ENCODE results near the gene INPP5D. TPM values are rescaled to one million over a fixed set of nuclear protein-coding genes. Genes with fewer than 3 reads are reported as not detected.
A peak's percentile ranks its signal among the peaks of the same experiment; 100 is the strongest.
"Not testable (repeated sequence)": the region's sequence is repeated elsewhere in the genome, so short reads cannot be mapped to it uniquely, and the experiment has no call there.

INPP5D gene
- total RNA-seq, 1 donor from 2014 or later = 6.2 TPM

DNA sequence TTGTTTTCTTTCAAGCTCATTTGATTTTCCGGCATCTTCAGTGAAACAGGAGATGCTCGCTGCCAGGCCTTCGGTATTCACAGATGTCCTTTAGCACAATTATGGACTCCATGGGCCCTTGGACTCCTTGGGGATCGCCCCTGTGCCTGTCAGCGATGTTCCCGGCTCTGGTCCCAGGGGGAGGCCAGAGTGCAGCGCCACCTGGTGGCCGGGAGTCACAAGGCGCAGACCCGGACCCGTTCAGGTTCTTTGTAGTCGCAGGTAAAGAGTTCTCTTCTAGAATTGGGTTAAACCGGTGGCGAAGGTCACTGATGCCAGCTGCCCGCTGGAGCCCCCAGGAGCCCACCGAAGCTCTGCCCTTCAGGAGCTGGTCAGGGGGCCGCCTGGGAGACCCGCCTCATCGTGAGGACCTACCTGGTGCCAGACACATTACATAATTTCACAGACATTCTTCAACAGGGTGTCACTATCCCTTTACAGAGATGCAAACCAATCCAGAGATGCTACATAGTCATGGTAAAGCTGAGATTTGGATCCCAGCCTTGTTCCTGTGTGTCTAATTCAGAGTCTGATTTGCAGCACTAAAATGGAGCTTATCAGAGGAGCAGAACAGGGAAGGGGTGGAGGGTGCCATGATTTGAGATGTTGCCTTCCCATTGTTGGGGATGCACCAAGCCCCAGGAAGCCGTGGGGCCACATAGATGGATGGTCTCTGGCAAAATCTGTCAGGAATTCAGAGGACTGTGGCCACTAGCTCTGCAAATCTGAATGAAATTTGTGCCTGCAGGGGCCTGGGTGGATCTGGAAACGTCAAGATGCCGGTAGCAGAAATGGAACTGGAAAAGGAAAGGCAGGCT, 6.0 kb upstream of the INPP5D start:
- ATAC-seq = no peak

DNA sequence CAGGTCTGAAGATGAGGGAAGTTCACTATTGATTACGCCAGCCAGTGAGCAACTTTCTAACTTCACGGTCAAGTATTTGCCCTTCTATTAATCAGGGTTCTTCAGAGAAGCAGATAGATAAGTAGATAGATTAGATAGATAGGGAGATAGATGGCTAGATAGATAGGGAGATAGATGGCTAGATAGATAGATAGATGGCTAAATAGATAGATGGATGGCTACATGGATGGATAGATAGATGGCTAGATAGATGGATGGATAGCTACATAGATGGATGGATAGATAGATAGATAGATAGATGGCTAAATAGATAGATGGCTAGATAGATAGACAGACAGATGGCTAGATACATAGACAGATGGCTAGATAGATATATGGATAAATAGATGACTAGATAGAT, 4.8 kb upstream of the INPP5D start:
- ATAC-seq = no peak

DNA sequence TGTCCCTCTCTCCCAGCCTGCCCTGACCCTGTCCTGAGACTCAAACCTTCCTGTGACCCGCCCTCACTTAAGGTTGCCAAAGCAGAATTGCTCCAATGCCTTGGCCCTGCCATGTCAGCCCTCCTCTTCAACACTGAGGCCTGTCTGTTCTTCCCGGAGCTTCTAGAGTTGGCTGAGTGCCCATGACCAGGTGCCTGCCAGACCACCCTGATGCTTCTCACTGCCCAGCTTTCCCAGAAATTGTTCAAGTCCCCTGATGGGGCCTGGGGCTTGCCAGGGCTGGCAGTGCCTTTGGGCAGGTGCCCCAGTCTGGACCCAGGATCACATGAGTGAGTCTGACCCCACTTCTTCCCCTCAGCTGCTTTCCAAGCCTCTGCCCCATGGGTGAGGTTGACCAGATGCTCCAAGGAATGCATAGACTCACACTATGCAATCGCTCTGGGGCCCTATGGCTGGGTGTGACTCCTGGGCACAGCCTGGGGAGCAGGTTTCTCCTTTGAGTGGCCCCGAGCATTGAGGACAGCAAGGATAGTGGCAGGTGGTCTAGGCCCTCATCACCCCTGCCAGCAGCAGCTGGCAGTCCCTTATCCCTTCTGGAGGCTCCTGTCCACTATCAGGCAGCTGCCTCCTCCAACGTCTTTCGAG, 3.1 kb upstream of the INPP5D start:
- no peak for ATAC-seq

DNA sequence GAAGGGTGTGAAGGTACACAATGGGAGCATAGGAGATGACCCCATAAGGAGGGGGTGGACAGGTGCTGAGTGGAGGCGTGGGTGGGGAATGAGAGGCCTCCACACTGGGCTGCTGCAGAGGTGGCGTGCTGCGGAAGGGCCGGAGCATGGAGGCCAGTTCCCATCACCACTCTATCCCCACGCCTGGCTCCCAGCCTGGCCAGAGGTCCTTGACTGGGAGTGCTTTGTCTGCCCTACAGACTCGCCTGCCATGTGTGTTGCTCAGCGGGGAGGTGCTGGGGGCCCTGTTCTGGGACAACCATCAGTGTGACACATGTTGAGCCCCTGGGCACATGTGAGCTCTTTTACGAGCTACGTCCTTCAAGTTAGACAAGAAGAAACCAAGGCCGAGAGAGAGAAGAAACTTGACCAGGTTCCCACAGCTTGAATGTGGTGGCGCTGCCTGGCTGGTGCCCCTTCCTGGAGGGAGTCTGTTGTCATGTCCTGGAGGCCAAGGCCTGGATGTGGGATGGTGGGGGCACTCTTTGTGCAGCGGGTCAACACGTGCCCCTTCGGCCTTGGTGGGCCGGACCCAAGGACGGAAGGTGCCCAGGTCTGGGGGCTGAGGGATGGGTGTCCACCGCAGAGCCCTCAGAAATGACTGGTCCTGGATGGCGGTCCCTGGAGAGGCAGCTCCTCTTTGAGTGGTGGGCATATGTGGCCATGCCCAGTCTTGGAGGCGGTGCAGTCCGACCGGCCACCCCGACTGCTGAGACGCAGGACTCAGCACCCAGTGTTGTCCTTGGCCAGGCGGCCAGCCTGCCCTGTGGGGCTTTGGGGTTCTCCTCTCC, 1.2 kb upstream of the INPP5D start:
- no peak for ATAC-seq

DNA sequence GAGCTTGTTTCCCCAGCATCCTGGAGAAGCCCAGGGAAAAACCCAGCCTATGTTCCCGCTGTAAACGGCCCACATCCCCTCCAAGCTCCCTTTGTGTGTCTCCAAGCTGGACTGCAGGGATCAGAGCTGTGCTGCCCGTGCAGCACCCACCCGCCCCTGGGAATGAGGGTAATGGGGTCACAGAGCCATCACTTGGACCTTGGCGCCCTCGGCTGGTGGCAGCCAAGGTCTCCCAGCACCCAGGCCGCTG, 670 bp upstream of the INPP5D start:
- ATAC-seq = no peak

DNA sequence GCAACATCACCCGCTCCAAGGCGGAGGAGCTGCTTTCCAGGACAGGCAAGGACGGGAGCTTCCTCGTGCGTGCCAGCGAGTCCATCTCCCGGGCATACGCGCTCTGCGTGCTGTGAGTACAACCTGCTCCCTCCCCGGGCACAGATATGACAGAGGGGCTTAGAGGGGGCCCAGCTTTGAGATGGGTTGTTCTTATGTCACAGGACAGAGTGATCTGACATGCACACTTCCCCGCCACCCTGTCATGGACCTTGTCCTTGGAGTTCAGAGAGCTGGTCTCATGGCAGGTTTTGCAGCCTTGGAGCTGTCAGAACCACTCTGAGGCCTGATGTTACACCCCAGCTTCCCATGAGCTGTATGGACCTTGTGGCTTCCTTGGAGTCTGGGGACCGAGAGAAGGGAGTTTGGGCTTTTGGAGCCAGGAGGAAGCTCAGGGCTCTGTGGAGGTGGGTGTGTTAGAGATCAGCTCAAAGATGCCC, 398 bp downstream of the INPP5D start:
- ATAC-seq = peak; percentile 2

DNA sequence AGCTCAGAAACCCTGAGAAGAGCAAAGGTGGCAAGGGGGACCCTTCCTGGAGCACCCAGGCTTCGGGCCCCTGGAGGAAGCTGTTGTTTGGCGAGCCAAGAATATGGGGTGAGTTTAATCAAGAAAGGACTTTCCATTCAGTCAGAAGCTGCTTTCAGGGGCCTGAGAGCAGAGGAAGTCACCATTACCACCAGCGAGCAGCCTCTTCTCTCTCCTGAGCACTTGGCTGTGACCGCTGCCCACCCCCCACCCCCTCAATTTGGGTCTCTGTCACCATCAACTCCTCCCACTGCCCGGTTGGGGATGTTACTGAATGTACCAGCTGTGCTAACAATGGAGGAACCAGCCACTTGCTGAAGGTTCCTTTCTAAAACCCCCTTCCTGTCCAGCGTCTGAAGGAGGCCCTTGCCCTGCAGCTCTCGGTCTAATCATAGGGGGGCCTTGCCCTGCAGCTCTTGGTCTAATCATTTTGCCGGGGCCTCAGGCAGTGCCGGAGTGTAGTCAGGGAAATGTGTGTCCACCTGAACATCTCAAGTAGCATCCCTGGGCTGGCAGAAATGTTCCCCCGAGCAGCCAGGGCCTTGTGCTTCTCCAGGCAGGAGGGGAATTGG, 943 bp downstream of the INPP5D start:
- no peak for ATAC-seq

DNA sequence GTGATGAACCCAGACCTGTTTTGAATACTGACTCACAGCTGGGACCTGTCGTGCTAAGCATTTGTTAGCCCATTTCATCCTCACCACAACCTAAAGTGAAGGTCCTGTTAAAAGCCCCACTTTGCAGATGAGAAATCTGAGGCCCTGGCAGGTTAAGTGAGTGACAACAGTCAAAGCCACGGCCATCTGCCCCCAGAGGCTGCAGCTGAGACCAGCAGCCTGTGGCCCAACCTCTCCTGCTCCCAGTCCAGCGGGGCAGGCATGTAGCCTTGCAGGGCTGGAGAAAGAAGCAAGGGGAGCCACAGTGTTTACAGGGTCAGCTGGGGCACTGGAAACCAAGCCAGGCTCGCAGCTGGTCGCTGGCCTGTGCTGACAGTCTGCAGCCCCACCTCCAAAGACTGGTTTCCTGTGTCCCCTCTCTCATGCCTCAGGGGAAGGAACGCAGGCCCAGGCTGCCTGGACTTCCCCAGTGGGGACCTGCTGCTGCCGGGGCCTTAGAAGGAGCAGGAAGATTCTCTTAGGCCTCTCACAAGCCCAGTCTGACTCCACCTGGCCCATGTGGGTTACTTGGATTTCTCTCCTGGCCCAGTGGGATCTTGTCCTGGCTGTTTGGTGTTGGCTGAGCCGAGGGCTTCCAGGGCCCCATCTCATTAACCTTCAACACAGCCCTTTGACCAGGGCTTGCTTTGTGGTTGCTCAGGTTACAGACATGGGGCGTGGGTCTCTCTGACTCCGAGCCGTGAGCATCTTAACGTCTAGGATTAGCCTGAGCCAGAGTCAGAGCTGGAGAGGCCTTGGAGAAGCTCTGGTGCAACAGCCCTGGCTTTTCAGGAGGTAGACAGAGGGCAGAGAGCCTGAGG, 1.7 kb downstream of the INPP5D start:
- no peak for ATAC-seq

DNA sequence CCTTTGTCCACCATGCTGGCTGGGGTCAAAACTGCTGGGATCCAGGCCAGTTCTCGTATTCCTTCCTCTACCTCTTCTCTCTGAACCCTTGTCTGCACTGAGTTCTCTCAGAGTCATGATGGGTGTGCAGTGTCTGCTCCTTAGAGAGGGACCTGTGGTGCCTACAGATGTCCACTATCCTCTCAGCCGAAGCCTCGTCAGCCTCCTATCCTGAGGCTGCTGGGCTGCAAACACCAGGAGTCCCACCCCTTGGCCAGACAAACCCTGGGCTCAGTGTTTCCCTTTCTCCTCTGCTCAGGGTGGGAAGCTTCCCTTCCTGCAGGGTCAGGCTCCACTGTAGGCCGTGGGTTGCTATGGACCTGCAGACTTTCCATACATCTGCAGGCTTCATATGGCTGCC, 2.3 kb downstream of the INPP5D start:
- no peak for ATAC-seq

DNA sequence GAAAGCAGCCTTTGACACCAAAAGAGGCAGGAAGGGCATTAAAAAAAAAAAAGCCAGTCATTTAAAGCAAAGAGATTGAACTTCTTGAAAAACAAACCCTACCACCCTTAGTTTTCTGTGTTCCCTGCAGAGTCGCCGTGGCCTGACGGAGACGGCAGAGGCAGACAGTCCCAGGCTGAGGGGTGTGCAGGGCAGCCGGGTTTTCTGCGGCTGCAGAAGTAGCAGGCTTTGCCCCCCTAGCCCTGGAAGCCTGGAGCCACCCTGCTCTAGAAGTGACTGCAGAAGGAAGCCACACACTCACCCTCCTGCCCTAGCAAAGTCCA, 2.8 kb downstream of the INPP5D start:
- ATAC-seq = no peak

DNA sequence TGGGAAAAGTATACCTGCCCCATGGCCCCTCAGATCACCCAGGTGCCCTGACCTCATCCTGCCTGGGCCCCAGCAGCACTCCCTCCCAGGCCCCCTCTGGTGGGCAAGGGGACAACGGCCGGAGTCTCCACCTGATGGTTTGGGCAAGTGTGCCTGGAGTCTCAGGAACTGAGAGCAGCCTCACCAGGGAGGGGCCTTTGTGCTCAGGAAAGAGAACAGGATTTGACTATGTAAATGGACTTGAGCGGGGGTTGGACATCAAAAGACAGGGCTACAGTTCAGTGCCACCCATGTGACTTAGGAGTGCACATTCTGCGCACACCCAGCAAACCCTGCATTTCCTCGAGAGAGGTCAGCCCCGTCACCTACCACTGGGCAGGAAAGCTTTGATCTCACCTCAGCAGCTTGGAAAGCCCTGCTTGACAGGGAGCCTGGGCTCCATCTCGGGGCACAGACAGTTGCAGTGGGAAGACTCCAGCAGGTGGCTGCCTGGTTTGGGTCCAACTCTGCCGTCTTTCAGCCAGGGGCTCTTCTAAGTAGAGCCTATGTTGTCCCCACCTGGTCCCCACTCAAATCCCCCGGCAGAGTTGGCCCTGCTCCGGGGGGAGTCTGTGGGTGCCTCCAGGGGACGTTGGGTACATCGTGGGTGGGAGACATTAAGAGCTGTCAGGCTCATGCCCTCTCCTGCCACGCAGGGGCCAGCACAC, 3.3 kb downstream of the INPP5D start:
- ATAC-seq = peak; percentile 11

DNA sequence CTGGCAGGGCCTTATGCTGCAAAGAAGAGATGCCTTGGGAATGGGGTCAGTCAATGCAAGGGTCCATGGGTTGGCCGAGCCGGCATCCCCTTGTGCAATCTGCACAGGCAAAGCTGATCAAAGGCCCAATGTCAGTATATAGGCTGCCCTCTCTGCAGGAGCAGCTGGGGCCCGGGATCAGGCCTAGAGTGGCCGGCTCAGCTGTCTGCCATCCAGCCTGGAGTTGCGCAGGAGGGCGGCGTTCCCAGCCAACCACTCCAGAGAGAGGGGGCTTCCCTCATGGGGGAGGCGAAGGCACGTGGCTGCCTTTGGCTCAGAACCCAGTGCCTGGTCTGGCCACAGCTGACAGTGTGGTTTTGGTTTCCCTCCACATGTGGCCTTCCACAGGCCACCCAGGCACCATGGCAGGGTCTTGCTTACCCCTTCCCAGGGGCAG, 3.9 kb downstream of the INPP5D start:
- ATAC-seq = no peak

DNA sequence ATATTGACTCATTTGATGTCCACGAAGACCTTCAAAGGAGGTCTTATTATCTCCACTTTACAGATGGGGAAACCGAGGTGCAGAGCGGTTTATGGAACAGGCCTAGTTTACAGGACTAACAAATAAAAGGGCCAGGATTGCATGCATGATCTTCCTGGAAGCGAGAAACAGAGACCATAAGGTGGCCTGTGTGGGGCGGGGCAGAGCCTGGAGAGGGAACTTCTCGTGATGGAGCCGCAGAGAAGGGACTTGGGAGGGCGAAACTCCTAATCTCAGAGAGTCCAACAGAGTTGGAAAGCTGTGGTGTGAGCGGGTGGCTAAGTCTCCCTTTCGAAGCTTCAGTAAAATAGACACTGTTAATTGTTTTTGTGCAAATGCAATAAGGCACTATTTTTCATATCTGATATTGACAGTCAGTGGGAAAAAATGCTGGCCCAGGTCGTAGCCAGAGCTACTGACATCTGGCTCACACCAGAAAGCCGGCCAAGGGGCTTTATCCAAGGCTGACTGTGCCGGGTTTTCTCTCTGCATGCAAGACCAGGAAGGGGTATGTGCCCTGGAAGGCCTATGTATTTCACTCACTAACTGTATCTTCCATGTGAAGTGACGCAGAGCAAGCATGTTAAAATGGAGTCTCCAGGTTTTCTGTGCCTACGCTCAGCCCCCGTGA, 4.5 kb downstream of the INPP5D start:
- ATAC-seq = no peak

DNA sequence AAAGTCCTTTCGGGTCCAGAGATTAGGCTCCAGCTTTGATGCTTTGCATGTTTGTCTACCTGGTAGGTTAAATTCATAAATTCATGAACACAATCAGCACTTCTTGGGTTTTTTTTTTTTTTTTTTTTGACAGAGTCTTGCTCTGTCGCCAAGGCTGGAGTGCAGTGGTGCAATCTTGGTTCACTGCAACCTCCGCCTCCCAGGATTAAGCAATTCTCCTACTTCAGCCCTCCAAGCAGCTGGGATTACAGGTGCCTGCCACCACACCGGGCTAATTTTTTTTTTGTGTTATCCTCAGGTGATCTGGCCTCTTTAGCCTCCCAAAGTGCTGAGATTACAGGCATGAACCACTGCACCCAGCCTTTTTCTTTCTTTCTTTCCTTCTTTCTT, 5.1 kb downstream of the INPP5D start:
- ATAC-seq = not testable (repeated sequence)

DNA sequence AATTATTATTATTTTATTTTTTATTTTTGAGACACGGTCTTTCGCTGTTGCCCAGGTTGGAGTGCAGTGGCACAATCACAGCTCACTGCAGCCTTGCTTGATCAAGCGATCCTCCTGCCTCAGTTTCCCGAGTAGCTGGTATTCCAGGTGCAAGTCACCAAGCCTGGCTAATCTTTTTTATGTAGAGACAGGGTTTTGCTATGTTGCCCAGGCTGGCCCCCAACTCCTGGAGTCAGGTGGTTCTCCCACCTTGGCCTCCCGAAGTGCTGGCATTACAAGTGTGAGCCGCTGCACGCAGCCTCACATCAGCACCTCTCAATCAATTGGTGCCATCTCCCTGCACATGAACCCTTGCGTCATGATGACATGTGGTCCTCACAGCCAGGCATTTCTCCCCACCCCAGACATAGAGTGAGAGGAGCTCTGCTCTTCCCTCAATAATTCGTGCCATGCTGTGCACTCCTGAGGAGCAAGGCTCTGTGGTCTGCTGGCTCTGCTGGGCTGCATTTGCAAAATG, 5.9 kb downstream of the INPP5D start:
- ATAC-seq = no peak

DNA sequence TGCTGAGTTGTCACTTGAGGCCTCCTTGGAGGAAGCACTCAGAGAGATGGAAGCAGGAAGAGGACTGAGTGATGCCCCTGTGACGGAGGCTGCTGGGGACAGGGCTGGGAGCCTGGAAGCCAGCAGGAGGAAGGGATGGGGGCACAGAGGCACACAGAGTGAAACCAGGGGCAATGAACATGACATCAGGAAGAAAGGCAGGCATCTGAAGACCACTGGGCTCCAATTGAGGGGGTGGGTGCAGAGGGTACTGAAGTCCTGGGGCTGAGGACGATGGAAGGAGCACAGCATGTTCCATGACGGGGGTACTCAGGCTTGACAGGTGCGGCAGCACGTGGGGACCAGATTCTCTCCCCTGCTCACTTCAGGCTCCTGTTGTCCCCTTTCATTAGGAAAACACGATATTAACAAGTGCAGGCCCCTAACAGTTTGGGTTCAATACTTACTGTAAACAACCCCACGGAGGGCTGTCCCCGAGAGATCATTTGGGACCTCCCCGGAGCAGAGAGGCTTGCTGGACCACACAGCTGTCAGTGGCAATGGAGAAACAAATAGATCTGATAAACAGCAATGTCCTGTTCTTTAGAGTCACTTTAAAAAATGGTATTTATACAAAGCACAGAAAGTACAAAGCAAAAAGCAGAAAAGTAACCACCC, 8.7 kb downstream of the INPP5D start:
- ATAC-seq = no peak

DNA sequence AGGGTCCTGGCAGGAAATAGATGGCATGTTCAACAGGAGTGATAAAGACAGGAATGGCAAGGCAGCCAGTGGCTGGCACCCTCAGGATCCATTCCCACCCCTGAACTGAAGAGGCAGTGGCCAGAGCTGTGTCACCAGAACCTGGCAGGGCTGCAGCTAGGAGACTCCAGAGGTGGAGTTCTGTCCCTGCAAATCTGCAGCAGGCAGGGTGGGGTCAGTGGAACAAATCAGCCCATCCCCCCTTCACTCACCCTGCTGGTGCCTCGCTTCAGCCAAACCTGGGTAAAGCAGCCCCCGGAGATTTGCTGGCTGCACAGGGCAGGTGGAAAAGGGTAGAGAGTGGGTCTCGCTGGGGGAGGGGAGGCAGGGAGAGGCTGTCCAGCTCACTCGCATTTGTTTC, 12.7 kb downstream of the INPP5D start:
- no peak for ATAC-seq

DNA sequence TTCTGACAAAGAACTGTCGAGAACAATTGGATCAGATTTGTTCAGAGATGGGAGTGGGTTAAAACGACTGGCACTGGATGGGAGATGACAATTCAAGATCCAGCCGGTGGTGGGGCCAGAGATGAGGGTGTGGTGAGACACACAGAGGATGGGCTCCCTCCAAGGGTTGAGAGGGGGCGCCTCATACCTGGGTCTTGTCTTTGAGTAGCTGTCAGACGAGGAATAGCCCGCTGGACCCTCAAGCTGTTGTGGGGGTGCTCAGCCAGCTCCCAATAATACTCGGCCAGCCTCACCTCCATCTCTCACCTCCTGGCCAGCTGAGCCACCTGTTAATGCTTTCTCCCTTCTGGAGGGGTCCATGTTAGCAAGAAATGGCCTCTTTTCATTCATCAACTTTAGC, 14.0 kb downstream of the INPP5D start:
- ATAC-seq = no peak

DNA sequence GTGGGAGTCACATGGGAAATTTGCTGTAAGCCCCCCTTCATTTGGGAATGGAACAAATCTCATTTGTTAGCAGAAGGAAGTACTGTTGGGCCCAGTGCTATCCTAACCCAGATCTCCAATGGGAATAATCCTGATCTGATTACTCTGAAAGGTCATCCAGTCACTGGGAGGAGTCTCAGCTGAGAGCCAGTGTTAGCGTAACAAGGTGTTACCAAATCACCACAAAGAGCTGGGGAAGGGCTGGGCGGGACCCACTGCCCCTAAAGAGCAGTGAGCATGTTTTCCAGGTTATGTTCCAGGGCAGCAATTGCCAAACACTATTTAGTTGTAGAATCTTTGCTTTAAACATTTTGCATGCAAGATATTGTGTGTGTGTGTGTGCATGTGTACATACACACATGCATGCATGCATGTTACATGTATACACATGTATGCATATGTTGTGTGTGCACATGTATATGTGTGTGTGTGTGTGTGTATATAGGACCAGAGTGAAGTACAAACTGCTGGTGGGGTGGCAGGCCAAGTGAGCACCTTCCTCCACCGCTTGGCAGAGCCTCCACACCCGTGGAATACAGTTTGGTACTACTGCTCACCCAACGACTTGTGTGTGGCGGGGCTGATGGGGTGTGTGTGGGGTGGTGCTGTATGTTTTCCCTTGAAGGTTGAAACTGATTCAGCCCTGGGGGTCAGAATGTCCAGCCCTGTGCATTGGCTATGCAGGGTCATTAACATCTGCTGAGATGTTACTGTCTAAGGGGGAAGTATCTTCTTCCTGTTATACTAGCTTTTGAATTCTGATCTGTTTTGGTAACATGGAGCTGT, 15.2 kb downstream of the INPP5D start:
- peak; percentile 50 for ATAC-seq
